ENCODE data around the gene YTHDF1. TPM values are rescaled to one million over a fixed set of nuclear protein-coding genes. Genes with fewer than 3 reads are reported as not detected.

YTHDF1 gene
- total RNA-seq, 1 experiment from 2014 or later = 85.4 TPM

- H2BK20ac ChIP-seq (ENCODE audit: low read depth, low read length, poor library complexity, severe bottlenecking) = no peak overlapping the region
- H2AFZ ChIP-seq (ENCODE audit: low read length) = no peak overlapping the region
- Mint-ChIP-seq H3K27ac (no peak overlapping the region), H3K36me3 (ENCODE audit: insufficient read depth in 1 of 3, low read depth in 3 of 3) (peaks cover 0 to 4% (median 0%) of the 10 kb centered on the region in 3 experiments; a peak in 1 of 7 replicates), H3K27me3 (ENCODE audit: low read depth) (peaks cover 55% of the 10 kb centered on the region), H3K4me1 (peaks cover 39% of the 10 kb centered on the region in 2 experiments), H3K9me3 (peaks cover 2 to 5% of the 10 kb centered on the region in 2 experiments; a peak in 3 of 5 replicates), H3K4me3 (peak overlapping the region in 1 of 2 experiments; percentile 60; a peak in 2 of 5 replicates)
- no peak overlapping the region for H4K91ac ChIP-seq (ENCODE audit: insufficient read length, low read depth, low read length)
- no peak overlapping the region for H3T11ph ChIP-seq (ENCODE audit: low read length)
- H3K4me1 ChIP-seq (ENCODE audit: insufficient read depth, low read length) = no peaks in the 10 kb centered on the region
- H3K18ac ChIP-seq (ENCODE audit: insufficient read length, low read depth, low read length) = no peak overlapping the region
- no peak overlapping the region for H2BK15ac ChIP-seq (ENCODE audit: low read depth, low read length)
- no peak overlapping the region for H2BK12ac ChIP-seq (ENCODE audit: insufficient read length, low read depth, low read length)
- H4K20me1 ChIP-seq (ENCODE audit: control insufficient read depth, insufficient read depth, insufficient read length) = no peaks in the 10 kb centered on the region
- H4K8ac ChIP-seq (replicated peaks; ENCODE audit: insufficient read length, low read depth, low read length) = no peak overlapping the region
- no CpG with 5 or more reads among the region's 8 CpGs for WGBS (ENCODE audit: extremely low coverage, insufficient read length, low lambda C conversion rate)
- DNase-seq = no peak
- no peak for TF ChIP-seq CTCF (conservative IDR thresholded peaks at IDR 0.05)
- peaks cover 15% of the 10 kb centered on the region for H3K23me2 ChIP-seq (ENCODE audit: insufficient read length, low read depth, low read length, poor library complexity, severe bottlenecking)
- H3K56ac ChIP-seq (ENCODE audit: insufficient read length, low read depth, low read length) = no peak overlapping the region
- no peak overlapping the region for H3K23ac ChIP-seq (ENCODE audit: insufficient read length, low read depth, low read length)
- H2AK5ac ChIP-seq (ENCODE audit: insufficient read length, low read length) = no peak overlapping the region
- H3K79me2 ChIP-seq (ENCODE audit: insufficient read depth, low read length) = no peaks in the 10 kb centered on the region
- no peak overlapping the region for H2BK5ac ChIP-seq (ENCODE audit: insufficient read length, low read length)
- H3K27me3 ChIP-seq (ENCODE audit: insufficient read depth, low read length) = peaks cover 4% of the 10 kb centered on the region; the same call in 1 of the 2 replicates
- H3K4me2 ChIP-seq (ENCODE audit: insufficient read depth, insufficient read length, low read length) = no peak overlapping the region
- H3K9me3 ChIP-seq (ENCODE audit: control insufficient read depth, low read depth, low read length) = no peaks in the 10 kb centered on the region
- no peak overlapping the region for H3K14ac ChIP-seq (ENCODE audit: insufficient read depth, low read length)
- no peak overlapping the region for H3K9ac ChIP-seq (ENCODE audit: extremely low read depth, insufficient read length, low read length)
- H3K4ac ChIP-seq (ENCODE audit: low read depth, low read length) = no peak overlapping the region
- H3K79me1 ChIP-seq (ENCODE audit: insufficient read depth, low read depth, low read length, poor library complexity, severe bottlenecking) = no peaks in the 10 kb centered on the region
- no peak overlapping the region for H3K27ac ChIP-seq (ENCODE audit: insufficient read length, low read depth, low read length)
- no peak overlapping the region for H4K5ac ChIP-seq (ENCODE audit: insufficient read length, low read depth, low read length)
- H2BK120ac ChIP-seq (ENCODE audit: low read depth, low read length, poor library complexity, severe bottlenecking) = no peak overlapping the region
These were observed 36.4 kb upstream of the YTHDF1 start for GRCh38 chr20:63252284-63252711.
